Stimulated activated CD4-positive, alpha-beta T cell treated with anti-CD3 and anti-CD28 coated beads, Interleukin-12 subunit alpha, Interleukin-12 subunit beta, amount 100 ng/mL, for 24 hours (primary cell): ENCODE data around the gene SPANXN4.

Experiments
- DNase-seq, 2 experiments: peaks; one replicate each; pipeline ENCODE4 v3.0.0-alpha.2; 2020; ENCODE audit warnings: low read depth in 2 of 2

SPANXN4 gene, protein sequence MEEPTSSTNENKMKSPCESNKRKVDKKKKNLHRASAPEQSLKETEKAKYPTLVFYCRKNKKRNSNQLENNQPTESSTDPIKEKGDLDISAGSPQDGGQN

GRCh38 chrX:143025628-143026027 is at the start of gene SPANXN4:
Gene SPANXN4 (plus strand): TSS chrX:143025928. CDS start chrX:143026015, 87 bp downstream.
- DNase-seq = no peak

GRCh38 chrX:142977128-142977914 is 48.4 kb upstream of the SPANXN4 start:
- no peak for DNase-seq

- DNase-seq = no peak
Measured at GRCh38 chrX:142978130-142978684, 47.5 kb upstream of the SPANXN4 start.

DNA sequence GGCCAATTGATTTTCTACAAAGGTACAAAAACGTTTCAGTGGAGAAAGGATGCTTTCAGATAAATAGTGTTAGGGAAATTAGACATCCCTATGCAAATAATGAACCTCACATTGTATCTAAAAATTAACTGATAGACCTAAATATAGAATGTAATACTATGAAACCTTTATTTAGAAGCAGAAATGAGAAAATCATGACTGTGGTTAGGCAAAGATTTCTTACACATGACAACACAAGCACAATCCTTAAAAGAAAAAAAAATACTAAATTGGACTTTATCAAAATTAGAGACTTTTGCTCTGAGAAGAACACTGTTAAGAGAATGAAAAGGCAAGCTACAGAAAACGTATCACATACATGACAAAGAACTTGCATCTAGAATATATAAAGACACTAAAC is 43.0 kb upstream of the SPANXN4 start:
- DNase-seq = no peak

DNA sequence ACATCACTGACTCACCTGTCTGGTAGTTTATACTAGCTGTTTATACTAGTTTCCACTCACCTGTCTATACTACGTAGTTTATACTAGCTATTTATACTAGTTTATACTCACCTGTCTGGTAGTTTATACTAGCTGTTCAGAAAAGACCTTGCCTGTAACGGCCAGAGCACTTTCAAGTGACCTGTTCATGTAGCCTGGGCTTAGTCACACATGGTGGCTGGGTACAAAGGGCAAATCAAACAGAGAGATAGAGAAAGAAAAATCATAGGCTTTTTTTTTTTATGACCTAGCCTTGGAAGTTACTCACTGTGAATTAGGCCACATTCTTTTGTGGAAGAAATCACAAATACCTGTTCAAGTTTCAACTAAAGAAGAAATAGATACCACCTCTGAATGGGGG is 30.7 kb upstream of the SPANXN4 start:
- no peak for DNase-seq

DNA sequence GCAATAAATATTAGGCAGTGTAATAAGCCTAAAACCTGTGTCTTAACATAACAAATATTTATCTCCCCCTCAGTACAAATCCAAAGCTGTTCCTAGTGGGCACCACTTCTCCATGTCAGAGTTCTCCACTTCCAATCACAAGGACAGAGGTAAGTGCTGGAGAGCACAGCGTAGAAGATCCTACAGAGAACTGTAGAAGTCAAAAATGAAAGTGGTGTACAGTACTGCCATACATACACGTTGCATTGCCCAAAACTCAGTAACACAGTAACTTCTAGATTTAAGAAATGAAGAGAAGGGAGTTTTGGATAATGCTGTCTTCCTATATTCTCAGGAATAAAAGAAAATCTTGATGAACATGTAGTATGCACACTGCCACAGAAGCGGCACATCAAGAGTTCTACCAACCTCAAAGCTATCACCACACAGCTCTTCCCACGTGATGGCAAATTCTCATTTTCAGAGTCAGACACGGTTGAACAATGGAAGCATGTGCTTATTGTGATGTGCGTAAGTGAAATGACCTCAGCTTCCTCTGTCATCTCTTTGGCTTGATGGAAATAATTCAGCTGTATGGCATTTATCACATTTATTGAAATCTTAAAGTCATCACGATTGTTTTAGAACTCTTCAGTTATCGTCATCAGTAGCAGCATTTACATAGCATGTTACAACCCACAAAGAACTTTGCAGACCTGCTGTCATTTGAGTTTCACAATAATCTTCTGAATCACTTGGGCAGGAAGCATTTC is 27.1 kb upstream of the SPANXN4 start:
- no peak for DNase-seq

DNA sequence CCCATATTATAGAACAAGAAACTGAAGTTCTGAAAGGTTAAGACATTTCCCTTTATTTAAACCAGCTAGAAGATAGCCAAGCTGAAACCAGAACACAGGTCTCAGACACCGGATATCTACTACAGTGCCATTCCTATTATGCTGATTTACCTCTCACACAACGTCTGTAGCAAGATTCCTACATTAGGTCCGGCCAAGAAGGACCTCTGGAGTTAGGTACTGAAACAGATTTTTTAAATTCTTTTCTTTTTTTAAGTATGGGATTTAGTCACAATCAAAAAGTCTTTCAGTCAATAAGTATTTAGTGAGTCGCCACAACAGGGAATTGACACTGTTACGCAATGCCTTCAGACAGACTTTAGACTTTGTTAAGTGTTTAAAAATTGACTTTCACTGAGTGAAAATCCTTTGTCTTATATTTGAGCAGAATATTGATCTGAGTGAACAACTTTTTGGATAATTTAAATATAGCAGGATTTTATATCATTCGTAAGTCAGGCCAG is 26.5 kb upstream of the SPANXN4 start:
- DNase-seq = no peak

DNA sequence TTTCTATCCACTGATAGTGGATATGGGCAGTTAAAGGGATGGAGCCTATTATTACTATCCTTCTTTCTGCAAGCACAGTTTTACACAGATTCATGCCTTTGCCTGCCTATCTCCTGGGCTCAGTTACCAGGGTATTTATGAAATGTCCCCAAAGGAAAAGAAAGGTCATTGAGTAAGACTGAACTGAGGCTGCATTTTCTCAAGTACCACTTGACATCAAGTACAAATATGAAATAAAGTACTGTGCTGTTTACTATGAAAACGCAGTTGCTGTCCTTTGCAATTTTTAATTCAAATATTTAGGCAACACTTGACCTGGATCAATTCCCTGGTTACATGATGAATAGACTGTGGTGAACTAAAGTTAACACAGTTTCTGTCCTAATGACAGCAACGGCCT is 23.5 kb upstream of the SPANXN4 start:
- DNase-seq = no peak

GRCh38 chrX:143017272-143017671 is 8.5 kb upstream of the SPANXN4 start:
- DNase-seq = no peak

GRCh38 chrX:143027275-143027674 is 1.5 kb downstream of the SPANXN4 start:
- DNase-seq = no peak

- DNase-seq = no peak
Measured at GRCh38 chrX:143047511-143047910, 21.8 kb downstream of the SPANXN4 start.

- no peak for DNase-seq
Measured at GRCh38 chrX:143058120-143058519, 32.4 kb downstream of the SPANXN4 start.

- no peak for DNase-seq
Measured at GRCh38 chrX:143081231-143081630, 55.5 kb downstream of the SPANXN4 start.

DNA sequence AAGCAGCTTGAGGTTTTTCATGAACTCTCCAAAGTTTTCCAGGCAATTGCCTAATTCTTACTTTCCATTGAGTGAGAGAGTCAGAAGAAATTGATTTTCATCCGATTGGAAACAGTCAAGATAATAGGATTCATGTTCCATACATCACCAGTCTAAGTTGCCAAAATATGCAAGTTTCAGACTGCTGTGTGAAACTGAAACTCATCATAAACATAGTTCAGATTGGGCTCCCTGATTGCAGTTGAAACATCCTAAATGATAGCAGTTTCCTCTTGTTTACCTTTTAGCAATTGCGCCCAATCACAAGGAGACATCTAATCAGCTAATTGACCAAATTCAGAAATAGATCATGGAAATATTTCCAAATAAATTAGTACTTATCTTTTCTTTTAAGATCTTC is 56.8 kb downstream of the SPANXN4 start:
- no peak for DNase-seq
